Measurements from ENCODE around the gene PPP1R14C. TPM values are rescaled to one million over a fixed set of nuclear protein-coding genes. Genes with fewer than 3 reads are reported as not detected.

PPP1R14C gene
- total and polyA plus RNA-seq, 2 of the 13 experiments (the other 11 are each of a cell fraction or from before 2014, with no cell fraction given): not detected

GRCh38 chr6:150270330-150271052, 127.6 kb downstream of the PPP1R14C start:
- H3K27me3 ChIP-seq (ENCODE audit: control insufficient read depth in 1 of 2, insufficient read depth in 2 of 2, low read length in 2 of 2): peaks cover 0 to 18% of the 10 kb centered on the region in 2 experiments; a peak in 2 of 5 replicates
- H3K36me3 ChIP-seq (replicated peaks in 1 of 2; ENCODE audit: control insufficient read depth in 1 of 2, insufficient read depth in 2 of 2, low read length in 2 of 2): no peaks in the 10 kb centered on the region
- H2AFZ ChIP-seq (ENCODE audit: low read length): no peak overlapping the region
- peaks cover 16% of the 10 kb centered on the region for H3K4me1 ChIP-seq (ENCODE audit: insufficient read depth, low read length)
- FAIRE-seq (peak; percentile 39), ATAC-seq (no peak), DNase-seq (ENCODE audit: low spot score) (no peak)
- H3K27ac ChIP-seq (ENCODE audit: extremely low read length, insufficient read depth, low read length): no peak overlapping the region
- in situ Hi-C loops (cut with HindIII; ENCODE audit: extremely low pct_ligation_motif_present, low pct_unique_long_range_greater_than_20kb): no loop called here
- intact Hi-C loops (cut with micrococcal nuclease; ENCODE audit: unreplicated experiment): no loop called here
- H3K9me3 ChIP-seq (ENCODE audit: low read length): peaks cover 3% of the 10 kb centered on the region; the same call in 1 of the 2 replicates
- ChIA-PET CTCF (ENCODE audit: low intra/inter-chr PET ratio, low total read pairs) (no interaction called here), POLR2A (no interaction called here)
- BruUV-seq (replicated peaks): no TSS peak
- no peak overlapping the region for H3K4me2 ChIP-seq (ENCODE audit: low read depth, low read length)
- no peak overlapping the region for H3K4me3 ChIP-seq (replicated peaks in 1 of 3; ENCODE audit: insufficient read depth in 1 of 3, low read depth in 2 of 3, low read length in 3 of 3)
- H4K20me1 ChIP-seq (ENCODE audit: insufficient read depth, low read length): no peaks in the 10 kb centered on the region
- H3K79me2 ChIP-seq (ENCODE audit: insufficient read depth, low read length): no peaks in the 10 kb centered on the region
- 46% methylated on average over 9 of the region's 9 CpGs for WGBS (ENCODE audit: low lambda C conversion rate)
- 0 out of 2 replicates have a peak, but pooled peaks have one; percentile 32 for TF ChIP-seq ZNF737 (CRISPR knock-in tag; IDR thresholded peaks at IDR 0.05; ENCODE audit: borderline replicate concordance)
- TF ChIP-seq, protein P1, sequence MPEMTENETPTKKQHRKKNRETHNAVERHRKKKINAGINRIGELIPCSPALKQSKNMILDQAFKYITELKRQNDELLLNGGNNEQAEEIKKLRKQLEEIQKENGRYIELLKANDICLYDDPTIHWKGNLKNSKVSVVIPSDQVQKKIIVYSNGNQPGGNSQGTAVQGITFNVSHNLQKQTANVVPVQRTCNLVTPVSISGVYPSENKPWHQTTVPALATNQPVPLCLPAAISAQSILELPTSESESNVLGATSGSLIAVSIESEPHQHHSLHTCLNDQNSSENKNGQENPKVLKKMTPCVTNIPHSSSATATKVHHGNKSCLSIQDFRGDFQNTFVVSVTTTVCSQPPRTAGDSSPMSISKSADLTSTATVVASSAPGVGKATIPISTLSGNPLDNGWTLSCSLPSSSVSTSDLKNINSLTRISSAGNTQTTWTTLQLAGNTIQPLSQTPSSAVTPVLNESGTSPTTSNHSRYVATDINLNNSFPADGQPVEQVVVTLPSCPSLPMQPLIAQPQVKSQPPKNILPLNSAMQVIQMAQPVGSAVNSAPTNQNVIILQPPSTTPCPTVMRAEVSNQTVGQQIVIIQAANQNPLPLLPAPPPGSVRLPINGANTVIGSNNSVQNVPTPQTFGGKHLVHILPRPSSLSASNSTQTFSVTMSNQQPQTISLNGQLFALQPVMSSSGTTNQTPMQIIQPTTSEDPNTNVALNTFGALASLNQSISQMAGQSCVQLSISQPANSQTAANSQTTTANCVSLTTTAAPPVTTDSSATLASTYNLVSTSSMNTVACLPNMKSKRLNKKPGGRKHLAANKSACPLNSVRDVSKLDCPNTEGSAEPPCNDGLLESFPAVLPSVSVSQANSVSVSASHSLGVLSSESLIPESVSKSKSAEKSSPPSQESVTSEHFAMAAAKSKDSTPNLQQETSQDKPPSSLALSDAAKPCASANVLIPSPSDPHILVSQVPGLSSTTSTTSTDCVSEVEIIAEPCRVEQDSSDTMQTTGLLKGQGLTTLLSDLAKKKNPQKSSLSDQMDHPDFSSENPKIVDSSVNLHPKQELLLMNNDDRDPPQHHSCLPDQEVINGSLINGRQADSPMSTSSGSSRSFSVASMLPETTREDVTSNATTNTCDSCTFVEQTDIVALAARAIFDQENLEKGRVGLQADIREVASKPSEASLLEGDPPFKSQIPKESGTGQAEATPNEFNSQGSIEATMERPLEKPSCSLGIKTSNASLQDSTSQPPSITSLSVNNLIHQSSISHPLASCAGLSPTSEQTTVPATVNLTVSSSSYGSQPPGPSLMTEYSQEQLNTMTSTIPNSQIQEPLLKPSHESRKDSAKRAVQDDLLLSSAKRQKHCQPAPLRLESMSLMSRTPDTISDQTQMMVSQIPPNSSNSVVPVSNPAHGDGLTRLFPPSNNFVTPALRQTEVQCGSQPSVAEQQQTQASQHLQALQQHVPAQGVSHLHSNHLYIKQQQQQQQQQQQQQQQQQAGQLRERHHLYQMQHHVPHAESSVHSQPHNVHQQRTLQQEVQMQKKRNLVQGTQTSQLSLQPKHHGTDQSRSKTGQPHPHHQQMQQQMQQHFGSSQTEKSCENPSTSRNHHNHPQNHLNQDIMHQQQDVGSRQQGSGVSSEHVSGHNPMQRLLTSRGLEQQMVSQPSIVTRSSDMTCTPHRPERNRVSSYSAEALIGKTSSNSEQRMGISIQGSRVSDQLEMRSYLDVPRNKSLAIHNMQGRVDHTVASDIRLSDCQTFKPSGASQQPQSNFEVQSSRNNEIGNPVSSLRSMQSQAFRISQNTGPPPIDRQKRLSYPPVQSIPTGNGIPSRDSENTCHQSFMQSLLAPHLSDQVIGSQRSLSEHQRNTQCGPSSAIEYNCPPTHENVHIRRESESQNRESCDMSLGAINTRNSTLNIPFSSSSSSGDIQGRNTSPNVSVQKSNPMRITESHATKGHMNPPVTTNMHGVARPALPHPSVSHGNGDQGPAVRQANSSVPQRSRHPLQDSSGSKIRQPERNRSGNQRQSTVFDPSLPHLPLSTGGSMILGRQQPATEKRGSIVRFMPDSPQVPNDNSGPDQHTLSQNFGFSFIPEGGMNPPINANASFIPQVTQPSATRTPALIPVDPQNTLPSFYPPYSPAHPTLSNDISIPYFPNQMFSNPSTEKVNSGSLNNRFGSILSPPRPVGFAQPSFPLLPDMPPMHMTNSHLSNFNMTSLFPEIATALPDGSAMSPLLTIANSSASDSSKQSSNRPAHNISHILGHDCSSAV (CRISPR knock-in tag; IDR thresholded peaks at IDR 0.05; ENCODE audit: borderline replicate concordance): no peak
- TF ChIP-seq ZNF790 (CRISPR knock-in tag; IDR thresholded peaks at IDR 0.05; ENCODE audit: borderline replicate concordance): no peak
- 0 out of 2 replicates have a peak, but pooled peaks have one; percentile 19 for TF ChIP-seq SRF (IDR thresholded peaks at IDR 0.05; ENCODE audit: low read depth, low read length)
- H3K9ac ChIP-seq (ENCODE audit: insufficient read depth, low read depth, low read length): no peak overlapping the region

All from HepG2 (cell line).